ENCODE results near the gene MCM3.

The MCM3 gene

GRCh38 chr6:52245425-52245824 lies 39.1 kb downstream of the MCM3 start:
- no peak for DNase-seq

- DNase-seq, result no peak
Measured at GRCh38 chr6:52244400-52244799, 40.1 kb downstream of the MCM3 start, which contains the start of gene IL17F. Gene IL17F (minus strand): TSS chr6:52244500. CDS start chr6:52244429, 71 bp downstream.

DNA sequence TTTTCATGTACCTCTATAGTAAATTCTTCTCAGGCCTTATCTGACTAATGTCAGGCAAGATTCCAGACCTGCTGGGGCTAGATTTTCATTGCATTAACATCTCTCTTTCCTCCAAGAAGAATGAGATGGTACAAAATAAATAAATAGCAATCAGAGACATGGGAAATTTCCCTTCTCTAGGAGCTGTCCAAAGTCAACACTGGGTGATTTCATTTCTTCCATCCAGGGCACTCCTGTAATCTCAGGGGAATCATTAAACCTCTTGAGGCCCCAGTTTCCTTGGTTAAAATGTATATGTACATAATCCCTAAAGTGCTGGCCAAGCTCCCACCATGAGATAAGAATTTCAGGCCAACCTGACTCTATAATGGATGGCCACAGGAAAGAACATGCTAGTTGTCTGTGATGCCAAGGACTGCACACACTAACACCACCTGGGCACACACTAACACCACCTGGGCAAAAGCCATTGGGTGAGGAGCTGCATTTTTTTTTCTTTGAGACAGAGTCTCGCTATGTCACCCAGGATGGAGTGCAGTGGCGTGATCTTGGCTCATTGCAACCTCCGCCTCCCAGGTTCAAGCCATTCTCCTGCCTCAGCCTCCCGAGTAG lies 41.2 kb downstream of the MCM3 start:
- DNase-seq, result no peak

DNA sequence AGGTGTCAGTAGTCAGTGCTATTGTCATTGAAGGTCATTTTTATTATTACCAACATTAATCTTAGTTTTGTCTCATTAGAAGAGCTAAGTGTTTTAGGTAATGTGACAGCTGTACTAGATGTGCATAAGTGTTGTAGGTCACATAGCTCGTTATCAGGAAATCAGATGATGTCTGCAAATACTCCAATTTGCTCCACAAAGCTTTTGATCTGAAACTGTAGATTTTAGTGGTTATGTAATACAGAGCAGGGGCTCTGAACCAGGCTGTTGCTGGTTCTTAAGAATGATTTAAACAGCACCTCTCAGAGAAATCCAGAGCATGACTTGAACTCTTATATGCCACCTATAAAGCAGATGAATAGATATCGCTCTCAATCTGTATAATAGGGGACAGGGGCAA lies 42.7 kb downstream of the MCM3 start:
- DNase-seq, result no peak

GRCh38 chr6:52233975-52234823 lies 50.3 kb downstream of the MCM3 start:
- no peak for DNase-seq

DNA sequence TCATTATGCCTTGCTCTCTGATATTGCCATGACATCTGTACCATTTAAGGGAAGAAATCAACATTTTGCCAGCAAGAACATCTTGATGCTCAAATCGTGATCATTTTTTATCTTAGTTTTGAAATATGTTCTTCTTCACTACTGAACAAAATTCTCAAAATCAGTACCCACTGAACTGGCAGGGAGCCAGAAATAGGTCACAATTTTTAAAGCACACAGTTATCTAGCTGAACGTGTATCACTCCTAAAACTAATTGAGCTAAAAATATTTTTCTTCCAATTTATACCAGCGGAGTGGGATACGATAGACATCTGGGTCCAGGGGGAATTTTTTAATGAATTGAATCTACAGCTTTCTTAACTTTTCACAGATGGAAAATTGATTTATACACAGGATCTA lies 51.5 kb downstream of the MCM3 start:
- DNase-seq, result no peak

- DNase-seq, result no peak
Measured at GRCh38 chr6:52231406-52232127, 53.0 kb downstream of the MCM3 start.

DNA sequence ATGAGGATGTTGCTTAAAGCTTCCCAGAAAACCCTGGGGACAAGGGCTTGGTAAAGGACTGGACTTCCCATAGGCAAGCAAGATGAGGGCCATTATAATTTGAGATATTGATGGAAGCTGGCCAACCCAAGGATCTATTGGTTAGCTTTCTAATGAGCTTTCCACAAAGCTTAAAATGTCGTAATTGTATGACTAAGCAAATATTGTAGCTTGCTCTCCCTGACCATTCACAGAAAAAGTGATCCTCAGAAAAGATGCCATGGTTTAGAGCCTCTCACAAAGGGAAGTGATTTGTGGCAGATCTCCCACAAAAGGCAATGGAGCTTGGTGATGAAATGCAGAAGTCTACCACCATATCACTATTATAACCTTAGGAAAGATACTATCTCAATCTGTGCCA lies 53.9 kb downstream of the MCM3 start:
- DNase-seq, result no peak

- DNase-seq, result peak; percentile 5
Measured at GRCh38 chr6:52227495-52227894, 57.0 kb downstream of the MCM3 start.

DNA sequence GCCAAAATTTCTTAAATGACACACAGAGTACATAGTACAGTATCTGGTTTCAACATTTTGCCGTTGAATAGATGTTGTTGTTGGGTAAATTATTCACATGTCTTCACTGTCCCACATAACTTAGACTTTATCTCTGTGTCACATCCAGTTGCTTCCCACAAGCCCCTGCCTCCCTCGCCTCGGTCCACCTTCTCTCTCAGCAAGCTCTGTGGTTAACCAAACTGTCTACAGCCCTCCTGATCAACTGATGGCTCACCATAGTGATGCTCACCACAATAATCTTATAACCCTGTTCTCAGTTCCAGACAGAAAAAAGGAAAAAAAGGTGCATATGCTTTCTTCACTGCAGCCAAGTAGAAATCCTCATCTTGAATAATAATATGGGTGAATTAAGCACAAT lies 63.2 kb downstream of the MCM3 start:
- peak; percentile 12 for DNase-seq

DNA sequence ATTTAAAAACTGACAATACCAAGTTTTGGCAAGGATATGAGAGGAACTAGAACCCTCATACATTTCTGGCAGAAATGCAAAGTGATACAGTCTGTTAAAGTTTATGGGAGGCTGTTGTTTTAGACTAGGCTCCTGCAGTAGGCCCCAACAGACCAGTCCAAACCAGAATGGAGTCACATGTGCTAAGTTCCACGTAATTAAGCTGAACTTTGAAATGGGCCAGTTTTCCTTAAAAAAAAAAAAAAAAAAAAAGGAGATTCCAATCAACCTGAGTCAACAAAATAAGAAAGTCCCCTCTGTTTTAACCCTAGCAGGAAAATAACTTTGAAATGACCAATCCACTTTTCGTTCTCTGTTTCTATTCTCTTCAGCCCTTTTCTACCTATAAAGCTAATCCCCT lies 66.8 kb downstream of the MCM3 start:
- no peak for DNase-seq

GRCh38 chr6:52216932-52217575 lies 67.5 kb downstream of the MCM3 start:
- DNase-seq, result no peak

DNA sequence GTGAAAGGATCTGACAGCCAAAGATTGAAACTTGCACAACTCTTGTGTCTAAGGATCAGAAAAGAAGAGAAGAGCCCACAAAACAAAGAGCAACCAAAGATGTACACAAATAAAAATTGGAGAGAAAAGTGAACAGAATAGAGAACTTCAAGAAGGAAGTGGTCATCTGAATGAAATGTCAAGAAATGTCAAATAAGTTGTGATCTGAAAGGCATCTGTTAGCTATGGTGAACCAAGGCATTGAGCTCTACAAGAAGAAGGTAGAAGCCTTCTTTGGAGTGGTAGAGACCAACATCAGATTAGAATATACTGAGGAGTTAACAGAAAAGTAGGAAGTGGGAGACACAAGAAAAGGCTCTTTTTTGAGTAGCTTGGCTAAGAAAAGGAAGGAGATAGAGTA lies 68.8 kb downstream of the MCM3 start:
- no peak for DNase-seq

Data from CD4-positive, alpha-beta T cell treated with Interleukin-17A for 4 hours (primary cell).